Measurements from ENCODE around the gene WLS.

The WLS gene

GRCh38 chr1:68197461-68197860 lies 34.9 kb downstream of the WLS start:
- no peak overlapping the region for H3K27ac ChIP-seq
- TF ChIP-seq CTCF (conservative IDR thresholded peaks at IDR 0.05), result no peak

GRCh38 chr1:68196676-68197075 lies 35.6 kb downstream of the WLS start:
- no peak overlapping the region for H3K27ac ChIP-seq
- no peak for TF ChIP-seq CTCF (conservative IDR thresholded peaks at IDR 0.05)

- TF ChIP-seq CTCF (conservative IDR thresholded peaks at IDR 0.05), result no peak
- H3K27ac ChIP-seq, result no peak overlapping the region
Measured at GRCh38 chr1:68191717-68192116, 40.6 kb downstream of the WLS start.

- TF ChIP-seq CTCF (conservative IDR thresholded peaks at IDR 0.05), result no peak
- no peak overlapping the region for H3K27ac ChIP-seq
Measured at GRCh38 chr1:68188644-68189340, 43.5 kb downstream of the WLS start.

GRCh38 chr1:68188060-68188538 lies 44.2 kb downstream of the WLS start:
- no peak for TF ChIP-seq CTCF (conservative IDR thresholded peaks at IDR 0.05)
- no peak overlapping the region for H3K27ac ChIP-seq

- no peak overlapping the region for H3K27ac ChIP-seq
- TF ChIP-seq CTCF (conservative IDR thresholded peaks at IDR 0.05), result no peak
Measured at GRCh38 chr1:68185743-68186142, 46.6 kb downstream of the WLS start.

- TF ChIP-seq CTCF (conservative IDR thresholded peaks at IDR 0.05), result no peak
Measured at GRCh38 chr1:68183895-68184294, 48.4 kb downstream of the WLS start.

More at GRCh38 chr1:68183895-68184294, 48.4 kb downstream of the WLS start:
- no peak overlapping the region for H3K27ac ChIP-seq
